RWPE2 (cell line): Measurements from ENCODE around the gene FBXL13.

ENCODE experiments used
- ATAC-seq: fragments of 200-7000 bp; cut with Tn5 transposase; 3 replicates; pipeline ENCODE4 v1.9.1; 2021; ENCODE audit warnings: low read depth
- DNase-seq: peaks from one replicate; pipeline ENCODE4 v3.0.0-alpha.2; 2020; ENCODE audit warnings: low spot score
- H3K27ac ChIP-seq: fragments of 450-650 bp; 2 replicates; pipeline ENCODE4 v1.5.1; 2017; ENCODE audit warnings: mild to moderate bottlenecking; ENCODE audit not compliant: poor library complexity, severe bottlenecking
- H3K27me3 ChIP-seq: fragments of 250-450 bp; sonication (Bioruptor Pico); 2 replicates; pipeline ENCODE4 v1.5.1; 2021; ENCODE audit warnings: mild to moderate bottlenecking, moderate library complexity; ENCODE audit not compliant: insufficient read depth, poor library complexity, severe bottlenecking
- H3K36me3 ChIP-seq: fragments of 250-450 bp; sonication (Bioruptor Pico); 2 replicates; pipeline ENCODE4 v1.5.1; 2020; ENCODE audit warnings: low read depth, mild to moderate bottlenecking, moderate library complexity
- H3K4me1 ChIP-seq: fragments of 250-450 bp; sonication (Bioruptor Pico); 2 replicates; pipeline ENCODE4 v1.5.1; 2021; ENCODE audit warnings: mild to moderate bottlenecking, moderate library complexity; ENCODE audit not compliant: insufficient read depth, poor library complexity, severe bottlenecking
- H3K4me3 ChIP-seq: fragments of 250-450 bp; sonication (Bioruptor Pico); 2 replicates; pipeline ENCODE4 v1.5.1; 2021; ENCODE audit warnings: mild to moderate bottlenecking, moderate library complexity; ENCODE audit not compliant: severe bottlenecking
- H3K9me3 ChIP-seq: fragments of 250-450 bp; sonication (Bioruptor Pico); 2 replicates; pipeline ENCODE4 v1.5.1; 2021; ENCODE audit warnings: mild to moderate bottlenecking, moderate library complexity; ENCODE audit not compliant: severe bottlenecking
- CTCF ChIP-seq: fragments of 450-650 bp; IDR thresholded peaks from one replicate; pipeline ENCODE4 v1.5.1; 2017; ENCODE audit warnings: mild to moderate bottlenecking, moderate library complexity; ENCODE audit not compliant: poor library complexity, severe bottlenecking

The FBXL13 gene

DNA sequence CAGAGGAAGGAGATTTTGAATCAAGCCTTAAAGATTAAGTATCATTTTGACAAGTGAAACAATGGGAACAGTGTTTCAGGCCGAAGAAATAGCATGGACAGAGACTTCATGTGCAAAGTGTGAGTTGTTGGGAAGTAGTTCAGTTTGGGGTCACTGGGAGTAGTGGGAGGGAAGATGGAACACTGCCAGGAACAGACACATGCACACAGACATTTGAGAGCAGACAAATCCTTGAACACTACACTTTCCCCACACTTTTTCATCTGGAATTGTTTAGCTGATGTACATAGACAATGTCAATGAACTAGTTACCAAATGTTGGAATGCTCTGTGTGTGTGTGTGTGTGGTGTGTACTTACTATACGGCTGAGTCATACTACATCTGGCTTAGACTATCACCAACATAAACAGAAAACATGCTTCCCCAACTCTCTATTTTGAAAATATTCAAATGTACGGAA lies 214.2 kb downstream of the FBXL13 start:
- no peaks in the 10 kb centered on the region for H3K9me3 ChIP-seq
- no peak overlapping the region for H3K27ac ChIP-seq
- DNase-seq, result no peak
- H3K4me1 ChIP-seq, result no peaks in the 10 kb centered on the region
- no peak overlapping the region for H3K4me3 ChIP-seq
- no peak for TF ChIP-seq CTCF
- H3K27me3 ChIP-seq, result no peaks in the 10 kb centered on the region
- 0 out of 3 replicates have a peak, but pooled peaks have one; percentile 21 for ATAC-seq
- no peaks in the 10 kb centered on the region for H3K36me3 ChIP-seq

DNA sequence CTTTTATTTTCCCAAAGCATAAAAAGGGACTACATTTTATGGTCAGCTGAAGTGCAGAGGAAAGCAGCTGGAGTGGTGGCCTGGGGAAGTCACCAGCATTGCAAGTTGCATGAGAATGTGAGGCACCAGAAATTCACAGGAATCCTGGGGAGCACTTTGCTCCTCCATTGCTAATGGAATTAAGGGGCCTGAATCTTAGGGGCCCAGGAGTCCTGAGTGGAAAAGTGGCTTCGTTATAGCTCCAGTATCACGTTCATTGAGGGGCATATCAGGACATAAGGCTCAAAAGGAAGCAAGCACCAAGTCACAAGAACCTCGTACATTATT lies 214.8 kb downstream of the FBXL13 start:
- no peaks in the 10 kb centered on the region for H3K4me1 ChIP-seq
- H3K4me3 ChIP-seq, result no peak overlapping the region
- DNase-seq (no peak), ATAC-seq (no peak)
- no peaks in the 10 kb centered on the region for H3K36me3 ChIP-seq
- H3K9me3 ChIP-seq, result no peaks in the 10 kb centered on the region
- no peaks in the 10 kb centered on the region for H3K27me3 ChIP-seq
- no peak overlapping the region for H3K27ac ChIP-seq
- no peak for TF ChIP-seq CTCF

- ATAC-seq, result no peak
- H3K36me3 ChIP-seq, result no peaks in the 10 kb centered on the region
- no peak for DNase-seq
- no peaks in the 10 kb centered on the region for H3K4me1 ChIP-seq
- no peak overlapping the region for H3K27ac ChIP-seq
- H3K27me3 ChIP-seq, result no peaks in the 10 kb centered on the region
- no peak overlapping the region for H3K4me3 ChIP-seq
- H3K9me3 ChIP-seq, result no peaks in the 10 kb centered on the region
- no peak for TF ChIP-seq CTCF
Measured at GRCh38 chr7:102859084-102859798, 215.4 kb downstream of the FBXL13 start.

GRCh38 chr7:102856036-102856435 lies 218.6 kb downstream of the FBXL13 start:
- no peak for TF ChIP-seq CTCF
- Histone ChIP-seq H3K36me3 (no peaks in the 10 kb centered on the region), H3K27ac (no peak overlapping the region), H3K4me1 (no peaks in the 10 kb centered on the region), H3K9me3 (no peaks in the 10 kb centered on the region), H3K4me3 (no peak overlapping the region), H3K27me3 (no peaks in the 10 kb centered on the region)
- ATAC-seq, result no peak
- no peak for DNase-seq

DNA sequence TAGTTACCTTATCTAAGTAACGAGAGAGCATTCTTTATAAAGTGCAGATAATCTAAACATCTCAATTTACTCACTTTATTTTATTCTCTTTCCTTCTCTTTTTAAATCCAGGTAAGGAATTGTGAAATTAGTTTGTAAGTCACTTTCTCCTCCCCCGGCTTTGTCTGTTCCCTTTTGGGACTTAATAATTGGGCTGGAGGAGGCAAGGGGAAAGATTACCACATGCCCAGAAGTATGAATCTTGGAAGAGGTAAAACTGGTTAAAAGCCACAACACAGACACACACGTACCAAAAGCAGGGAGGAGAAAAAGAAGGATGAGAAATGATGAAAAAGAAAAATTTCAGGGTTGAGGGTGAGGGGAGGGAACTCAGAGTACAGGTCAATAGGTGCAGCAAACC lies 225.1 kb downstream of the FBXL13 start:
- H3K36me3 ChIP-seq, result no peaks in the 10 kb centered on the region
- H3K4me1 ChIP-seq, result no peaks in the 10 kb centered on the region
- H3K4me3 ChIP-seq, result no peak overlapping the region
- H3K27ac ChIP-seq, result no peak overlapping the region
- DNase-seq, result no peak
- no peaks in the 10 kb centered on the region for H3K9me3 ChIP-seq
- no peak for ATAC-seq
- H3K27me3 ChIP-seq, result no peaks in the 10 kb centered on the region
- no peak for TF ChIP-seq CTCF
